NCI-H187 treated with DMSO at 0.1 percent for 48 hours (cell line): ENCODE measurements around the gene LRRC2.

ENCODE experiments used
- DNase-seq: peaks from one replicate; lab custom pipeline; 2025; lab: John Stamatoyannopoulos, UW

LRRC2 gene

DNA sequence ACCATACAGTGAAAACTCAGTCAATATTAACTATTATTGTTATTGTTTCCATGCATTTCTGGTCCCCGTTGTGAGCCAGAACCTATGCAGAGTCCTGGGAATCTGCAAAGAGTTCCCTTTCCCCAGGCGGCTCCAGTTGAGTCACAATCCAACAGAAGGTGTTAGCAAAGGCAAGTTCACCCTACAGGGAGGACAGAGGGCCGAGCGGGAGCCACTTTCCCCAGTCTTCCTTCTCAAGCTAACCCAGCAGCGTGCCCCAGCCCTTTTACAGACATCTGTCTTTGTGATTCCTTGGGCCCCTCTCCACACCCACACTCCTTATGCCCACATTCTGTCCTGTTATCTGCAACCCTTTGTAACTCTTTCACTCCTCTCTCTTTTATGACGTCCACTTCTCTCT, 88.3 kb downstream of the LRRC2 start:
- DNase-seq = no peak

GRCh38 chr3:46477145-46477544, 89.0 kb downstream of the LRRC2 start:
- no peak for DNase-seq

GRCh38 chr3:46472736-46473135, 93.4 kb downstream of the LRRC2 start:
- DNase-seq = no peak

- no peak for DNase-seq
Measured at GRCh38 chr3:46471371-46471914, 94.7 kb downstream of the LRRC2 start.

DNA sequence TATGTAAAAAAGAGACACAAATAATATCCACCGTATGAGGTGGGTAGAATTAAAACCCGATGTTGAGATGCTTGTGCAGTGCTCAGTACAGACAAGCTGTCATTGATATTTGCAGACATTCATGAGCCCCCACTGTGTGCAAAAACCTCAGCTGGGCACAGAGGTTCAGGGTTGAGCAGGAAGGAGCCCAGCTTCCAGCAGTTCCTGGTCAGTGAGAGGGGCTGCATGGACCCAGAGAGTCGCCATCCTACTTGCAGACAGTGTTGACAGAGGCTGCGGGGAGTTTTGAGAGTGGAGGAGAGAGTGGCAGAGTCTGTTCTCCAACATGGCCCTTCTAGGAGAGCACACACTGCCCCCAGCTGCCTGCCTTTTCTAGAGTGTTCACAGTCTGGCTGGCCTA, 95.3 kb downstream of the LRRC2 start:
- no peak for DNase-seq

DNA sequence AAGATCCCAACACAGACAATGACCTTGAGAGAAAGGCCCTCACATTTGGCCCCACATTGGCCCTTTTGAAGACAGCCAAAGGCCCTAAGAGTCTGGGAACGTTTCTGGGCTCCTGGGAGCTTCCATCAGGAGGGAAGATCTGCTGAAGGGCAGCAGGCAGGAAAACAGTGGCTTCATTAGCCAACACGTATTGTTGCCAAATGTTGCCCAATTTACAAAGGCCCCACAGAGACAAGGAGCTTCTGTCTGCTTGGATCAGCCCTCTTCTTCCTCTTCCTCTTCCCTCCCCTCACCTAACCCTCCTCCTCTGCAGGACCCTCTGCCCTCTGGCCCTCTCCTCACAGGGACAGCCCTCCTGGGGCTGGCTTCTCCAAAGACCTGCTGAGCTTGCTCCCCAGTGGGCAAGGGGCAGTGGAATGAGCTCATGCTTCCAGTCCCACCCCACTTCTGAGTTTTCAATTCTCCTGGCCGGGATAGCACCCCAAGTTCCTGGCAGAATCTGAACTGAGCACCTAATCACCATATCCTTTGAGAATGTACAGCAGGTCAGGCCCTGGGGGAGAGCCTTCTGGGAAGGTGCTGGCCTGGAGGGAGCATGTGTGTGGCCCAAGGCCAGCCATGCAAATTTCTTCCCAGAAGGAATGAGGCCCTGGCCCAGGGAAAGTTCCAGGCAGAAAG, 96.3 kb downstream of the LRRC2 start:
- no peak for DNase-seq

DNA sequence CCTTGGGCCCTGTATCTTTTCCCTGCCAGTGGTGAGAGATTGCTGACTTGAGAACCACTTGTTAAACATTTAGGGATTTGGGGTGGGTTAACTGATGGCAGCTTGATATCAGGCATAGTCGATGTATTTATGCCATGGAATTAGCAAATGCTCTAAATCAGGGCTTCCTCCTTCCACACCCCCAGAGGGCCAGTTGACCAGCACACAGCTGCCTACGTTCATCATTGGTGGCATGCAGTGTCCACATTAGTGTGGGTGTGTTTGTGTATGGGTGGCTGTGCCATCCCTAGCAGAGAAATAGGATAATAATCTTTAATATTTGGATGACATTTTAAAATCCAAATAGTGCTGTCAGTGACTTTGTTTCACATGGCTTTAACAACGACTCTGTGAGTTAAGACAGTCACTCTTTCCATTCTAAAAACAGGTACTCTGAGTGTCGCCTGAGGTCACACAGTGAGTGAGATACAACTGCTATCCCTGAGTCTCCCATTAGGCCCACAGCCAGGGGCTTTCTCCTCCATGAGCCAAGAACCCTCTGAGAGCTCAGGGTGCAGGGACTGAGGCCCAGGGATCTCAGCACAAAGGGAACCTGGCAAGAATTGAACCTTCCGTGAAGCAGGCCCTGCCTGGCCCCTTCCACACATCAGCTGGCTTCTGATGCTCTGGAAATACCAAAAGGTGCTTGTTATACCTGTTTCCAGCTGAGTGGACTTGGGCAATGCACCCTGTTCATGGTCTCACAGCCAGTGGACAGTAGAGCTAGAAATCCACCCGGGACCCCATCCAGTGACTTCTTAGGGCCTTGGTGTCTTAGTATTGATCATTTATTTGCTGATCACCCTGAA, 97.1 kb downstream of the LRRC2 start:
- DNase-seq = no peak

DNA sequence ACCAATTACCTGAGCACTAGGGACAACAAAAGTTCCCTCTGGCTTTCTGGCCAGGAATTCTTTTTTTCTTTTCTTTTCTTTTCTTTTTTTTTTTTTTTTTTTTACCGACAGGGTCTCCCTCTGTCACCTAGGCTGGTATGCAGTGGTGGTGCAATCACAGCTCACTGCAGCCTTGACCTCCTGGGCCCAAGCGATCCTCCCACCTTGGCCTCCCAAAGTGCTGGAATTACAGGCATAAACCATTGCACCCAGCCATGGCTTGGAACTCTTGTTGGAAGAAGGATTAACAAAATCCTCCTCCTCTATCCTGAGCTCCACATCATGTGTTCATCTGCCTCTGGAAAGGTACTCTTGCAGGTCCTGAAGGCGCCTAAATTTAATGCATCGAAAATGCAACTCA, 98.5 kb downstream of the LRRC2 start:
- no peak for DNase-seq

- no peak for DNase-seq
Measured at GRCh38 chr3:46466871-46467403, 99.2 kb downstream of the LRRC2 start.

DNA sequence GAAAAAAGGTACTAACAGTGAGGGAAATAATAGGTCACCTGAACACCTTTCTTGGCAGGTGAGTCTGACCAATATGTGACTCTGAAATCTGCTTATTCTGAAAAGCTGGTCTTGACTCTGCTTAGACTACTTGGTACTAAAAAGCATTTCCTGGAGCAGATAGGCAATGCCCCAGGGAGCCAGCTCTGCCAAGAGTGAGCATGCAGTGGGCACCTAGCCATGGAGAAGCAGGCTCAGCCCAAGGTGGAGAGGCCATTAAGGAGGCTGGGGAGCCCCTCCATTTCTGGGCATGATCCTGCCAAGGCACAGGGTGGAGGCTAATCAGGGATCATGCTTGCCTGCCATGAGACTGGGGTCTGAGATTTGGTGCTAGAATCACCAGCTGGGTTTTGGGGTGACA, 99.8 kb downstream of the LRRC2 start:
- no peak for DNase-seq
